K562 (cell line): ENCODE data around the gene PTPRZ1. TPM values are rescaled to one million over a fixed set of nuclear protein-coding genes. Genes with fewer than 3 reads are reported as not detected.

Experiments used
- ATAC-seq: fragments of 200-7000 bp; cut with Tn5 transposase; 3 replicates; pipeline ENCODE4 v1.9.1; 2020; ENCODE audit warnings: moderate library complexity
- BruUV-seq: library from RNA; stranded (reverse); fragments of 400-500 nt; replicated peaks from 2 replicates; lab custom pipeline; 2021; lab: Mats Ljungman, UMichigan
- CTCF ChIA-PET: fragments of 300-600 bp; formaldehyde crosslinking; extraction: SDS; loops from one replicate; lab custom pipeline; 2021; ENCODE audit warnings: low intra/inter-chr PET ratio; lab: Yijun Ruan, JAX
- POLR2A ChIA-PET: fragments of 300-600, 350-650 bp; sonication (Branson Sonifier 250); formaldehyde crosslinking; extraction: SDS; loops from one replicate; lab custom pipeline; 2021; ENCODE audit warnings: antibody characterized with exemption, inconsistent platforms; lab: Yijun Ruan, JAX
- DNase-seq, 4 experiments: peaks; one replicate each; pipeline versions ENCODE4 v3.0.0 to v3.0.0-alpha.2; 2011 to 2018; ENCODE audit warnings: low spot score in 3 of 4, mixed read lengths in 3 of 4; ENCODE audit errors: extremely low read depth in 1 of 4
- FAIRE-seq: peaks from 2 replicates; lab custom pipeline; 2011; peaks lifted over from hg19 to GRCh38; lab: Jason Lieb, UNC
- H2AFZ ChIP-seq: 2 replicates; pipeline ENCODE4 v1.6.0; 2011; ENCODE audit warnings: low read depth, low read length, control low read depth, inconsistent platforms
- H3K27ac ChIP-seq: fragments of 200-600 bp; 3 replicates; pipeline ENCODE4 v1.8.0; 2011; ENCODE audit warnings: low read depth, mild to moderate bottlenecking, control low read depth, inconsistent platforms, low read length, moderate library complexity, mixed read lengths; ENCODE audit errors: extremely low read depth
- H3K27me3 ChIP-seq, 2 experiments: fragments of 300-600 bp in 1 of 2; 2 replicates in 1 of 2; 3 replicates in 1 of 2; pipeline versions ENCODE4 v1.6.0 to v1.8.0; 2011; ENCODE audit warnings: inconsistent platforms in 2 of 2, low read length in 2 of 2, mild to moderate bottlenecking in 1 of 2, mixed read lengths in 1 of 2, moderate library complexity in 1 of 2; ENCODE audit not compliant: control insufficient read depth in 2 of 2, insufficient read depth in 2 of 2
- H3K36me3 ChIP-seq: fragments of 300-600 bp; 3 replicates; pipeline ENCODE4 v1.8.0; 2011; ENCODE audit warnings: mild to moderate bottlenecking, low read length, inconsistent platforms; ENCODE audit not compliant: control insufficient read depth, insufficient read depth
- H3K4me1 ChIP-seq, 2 experiments: fragments of 200-600 bp in 1 of 2; replicated peaks in 1 of 2; 2 replicates in 1 of 2; 3 replicates in 1 of 2; pipeline versions ENCODE4 v1.5.1 to v1.8.0; 2011; ENCODE audit warnings: inconsistent platforms in 2 of 2, low read length in 2 of 2, mild to moderate bottlenecking in 1 of 2, mixed read lengths in 1 of 2, moderate library complexity in 1 of 2; ENCODE audit not compliant: control insufficient read depth in 2 of 2, insufficient read depth in 2 of 2
- H3K4me2 ChIP-seq: 2 replicates; pipeline ENCODE4 v1.6.1; 2011; ENCODE audit warnings: low read length, control low read depth, inconsistent platforms, mixed read lengths; ENCODE audit not compliant: insufficient read depth
- H3K4me3 ChIP-seq: fragments of 200-600 bp; sonication (generic), shearing (Covaris generic); 2 replicates; pipeline ENCODE4 v1.5.1; 2016; ENCODE audit warnings: control low read depth, inconsistent platforms
- H3K79me2 ChIP-seq: fragments of 200-600 bp; 3 replicates; pipeline ENCODE4 v1.8.0; 2011; ENCODE audit warnings: low read length, inconsistent platforms; ENCODE audit not compliant: control insufficient read depth, insufficient read depth
- H3K9ac ChIP-seq, 2 experiments: 2 replicates each; pipeline versions ENCODE4 v1.6.0 to v1.6.1; 2011; ENCODE audit warnings: low read depth in 2 of 2, low read length in 2 of 2, control low read depth in 1 of 2, inconsistent platforms in 1 of 2, mild to moderate bottlenecking in 1 of 2, mixed read lengths in 1 of 2; ENCODE audit not compliant: insufficient read depth in 1 of 2
- H3K9me1 ChIP-seq: one replicate; pipeline ENCODE4 v1.6.0; 2011; ENCODE audit warnings: inconsistent platforms, mild to moderate bottlenecking, low read length, moderate library complexity; ENCODE audit not compliant: control insufficient read depth, insufficient read depth
- H3K9me3 ChIP-seq: replicated peaks from 2 replicates; pipeline ENCODE4 v1.5.1; 2011; ENCODE audit warnings: low read depth, low read length, inconsistent platforms; ENCODE audit not compliant: control insufficient read depth, insufficient read depth
- H4K20me1 ChIP-seq: replicated peaks from 2 replicates; pipeline ENCODE4 v1.6.1; 2011; ENCODE audit warnings: low read length, inconsistent platforms, mixed read lengths; ENCODE audit not compliant: control insufficient read depth, insufficient read depth
- CREB3L1 ChIP-seq: fragments of 450-650 bp; IDR thresholded peaks from 2 replicates; pipeline ENCODE4 v1.6.1; 2014; ENCODE audit warnings: low read depth, mild to moderate bottlenecking, moderate library complexity, borderline replicate concordance
- CREM ChIP-seq: IDR thresholded peaks from 2 replicates; pipeline ENCODE4 v1.6.1; 2014; ENCODE audit warnings: antibody characterized with exemption, low read depth
- E2F4 ChIP-seq: sonication (generic); formaldehyde crosslinking; IDR thresholded peaks from 2 replicates; pipeline ENCODE4 v1.8.0; 2022; ENCODE audit warnings: mild to moderate bottlenecking, low read depth, missing genetic modification reagents
- FUS ChIP-seq: fragments of 200-400 bp; formaldehyde crosslinking; optimal IDR thresholded peaks from 2 replicates; pipeline ENCODE3; 2017; ENCODE audit warnings: low read depth, low read length
- HMG20B ChIP-seq: fragments of 250-450 bp; sonication (Bioruptor Pico); IDR thresholded peaks from 2 replicates; pipeline ENCODE4 v1.5.0; 2021; ENCODE audit warnings: mild to moderate bottlenecking
- HOXB6 ChIP-seq: fragments of 250-450 bp; sonication (Bioruptor Pico); IDR thresholded peaks from 2 replicates; pipeline ENCODE4 v1.5.1; 2022; ENCODE audit warnings: mild to moderate bottlenecking, borderline replicate concordance
- MEIS2 ChIP-seq: fragments of 450-650 bp; IDR thresholded peaks from 2 replicates; pipeline ENCODE4 v1.6.1; 2014; ENCODE audit warnings: mild to moderate bottlenecking; ENCODE audit not compliant: partially characterized antibody
- MTA2 ChIP-seq: fragments of 450-650 bp; IDR thresholded peaks from 2 replicates; pipeline ENCODE4 v1.6.1; 2016; ENCODE audit warnings: low read depth
- MYNN ChIP-seq, 2 experiments: sonication (generic); formaldehyde crosslinking in 1 of 2; IDR thresholded peaks; 2 replicates each; pipeline versions ENCODE4 v1.5.0 to v1.6.1; 2016 to 2020; ENCODE audit warnings: antibody characterized with exemption in 1 of 2, missing genetic modification reagents in 1 of 2
- NFIC ChIP-seq: fragments of 450-650 bp; IDR thresholded peaks from 2 replicates; pipeline ENCODE4 v1.6.1; 2017; ENCODE audit warnings: mild to moderate bottlenecking, inconsistent platforms
- RNF219 ChIP-seq: fragments of 250-450 bp; sonication (Bioruptor Pico); IDR thresholded peaks from 2 replicates; pipeline ENCODE4 v1.5.0; 2022; ENCODE audit warnings: mild to moderate bottlenecking
- SFPQ ChIP-seq: fragments of 200-400 bp; formaldehyde crosslinking; IDR thresholded peaks from 2 replicates; pipeline ENCODE4 v1.6.1; 2017; ENCODE audit warnings: mild to moderate bottlenecking, low read depth, low read length, moderate library complexity
- SLC30A9 ChIP-seq: fragments of 250-450 bp; sonication (Bioruptor Pico); IDR thresholded peaks from 2 replicates; pipeline ENCODE4 v1.8.0; 2022; ENCODE audit warnings: mild to moderate bottlenecking, moderate library complexity
- SUPT5H ChIP-seq: fragments of 450-650 bp; IDR thresholded peaks from 2 replicates; pipeline ENCODE4 v1.6.1; 2016
- ZNF445 ChIP-seq: fragments of 250-450 bp; sonication (Bioruptor Pico); IDR thresholded peaks from 2 replicates; pipeline ENCODE4 v1.4.0; 2020; ENCODE audit warnings: low read depth, mild to moderate bottlenecking, moderate library complexity
- WGBS: fragments of 100-300 bp; shearing (Covaris generic); methylation state at CpG from one replicate; pipeline ENCODE4 v1.1.6; 2016; ENCODE audit warnings: low coverage, mixed read lengths; ENCODE audit not compliant: insufficient coverage; ENCODE audit errors: missing lambda C conversion rate; 5-methylcytosine and 5-hydroxymethylcytosine counted together
- in situ Hi-C: fragments of 300-500 bp; cut with MboI; formaldehyde crosslinking; loops from 4 replicates; pipeline ENCODE4 v1.15.0; 2018; ENCODE audit warnings: inconsistent platforms, mixed read lengths
- intact Hi-C: fragments of 100-400 bp; cut with micrococcal nuclease; formaldehyde crosslinking; loops from 2 replicates; pipeline ENCODE4 v1.14.2; 2022
- polyA plus RNA-seq, 8 experiments: library from polyadenylated mRNA; depleted of rRNA in 4 of 8; stranded (reverse) in 5 of 8; unstranded in 3 of 8; fragments of >200 nt; fragmentation: Nextera tagmentation in 2 of 8; fragmentation: Illumina TruSeq in 1 of 8; extraction: Ambion mirVana in 2 of 8; extraction: Trizol in 1 of 8; gene quantifications; 2 replicates each; pipeline versions ENCODE4 v1.2.1 to v1.2.3, GENCODE V29; 2011 to 2014; ENCODE audit warnings: inconsistent platforms in 1 of 8, missing spikeins in 1 of 8
- total RNA-seq, 7 experiments: library from RNA; depleted of rRNA in 6 of 7; stranded (reverse); fragments of >200 nt in 6 of 7; fragmentation: Illumina TruSeq in 2 of 7; extraction: Trizol in 2 of 7; gene quantifications; 2 replicates each; pipeline versions ENCODE4 v1.2.1 to v1.2.3, GENCODE V29; 2011 to 2021; ENCODE audit warnings: low replicate concordance in 1 of 7

Gene PTPRZ1
- total and polyA plus RNA-seq, 9 of the 15 experiments (the other 6 are each of a cell fraction or from before 2014, with no cell fraction given) = 0.04 TPM; not detected in 7

- H2AFZ ChIP-seq = no peak overlapping the region
- H3K4me2 ChIP-seq = no peak overlapping the region
- H3K4me1 ChIP-seq = no peaks in the 10 kb centered on the region
- no peaks in the 10 kb centered on the region for H3K79me2 ChIP-seq
- ATAC-seq (no peak), FAIRE-seq (no peak), DNase-seq (no peak)
- intact Hi-C loops (no loop called here), in situ Hi-C loops (no loop called here)
- 6% methylated on average over 2 of the region's 2 CpGs for WGBS
- H3K27ac ChIP-seq = no peak overlapping the region
- H3K27me3 ChIP-seq = no peaks in the 10 kb centered on the region
- no peak overlapping the region for H3K9ac ChIP-seq
- no peaks in the 10 kb centered on the region for H3K36me3 ChIP-seq
- H4K20me1 ChIP-seq = no peaks in the 10 kb centered on the region
- H3K9me1 ChIP-seq = no peaks in the 10 kb centered on the region
- ChIA-PET CTCF (no interaction called here), POLR2A (no interaction called here)
- no peak overlapping the region for H3K4me3 ChIP-seq
- no peaks in the 10 kb centered on the region; the same call in 1 of the 2 replicates for H3K9me3 ChIP-seq
- BruUV-seq = no TSS peak
- TF ChIP-seq SLC30A9 (CRISPR knock-in tag) (no peak), ZNF445 (CRISPR knock-in tag) (no peak), MTA2 (no peak), E2F4 (CRISPR knock-in tag) (no peak), CREB3L1 (no peak), SFPQ (no peak), MEIS2 (no peak), MYNN (IDR thresholded peaks at IDR 0.05) (no peak), MYNN (CRISPR knock-in tag; IDR thresholded peaks at IDR 0.05) (no peak), CREM (no peak), HMG20B (CRISPR knock-in tag) (no peak), HOXB6 (CRISPR knock-in tag) (no peak), SUPT5H (no peak), NFIC (no peak), RNF219 (CRISPR knock-in tag) (no peak), FUS (no peak)
These were observed 209.7 kb downstream of the PTPRZ1 start for GRCh38 chr7:122082670-122083069.
